SK-N-SH treated with all-trans-retinoic acid at 6 μM for 48 hours (cell line): ENCODE measurements around the gene CD248.

Source experiments
- ARNTL ChIP-seq: fragments of 450-650 bp; formaldehyde crosslinking; IDR thresholded peaks from 2 replicates; pipeline ENCODE4 v1.5.0; 2020; ENCODE audit warnings: low read depth, mild to moderate bottlenecking, moderate library complexity, borderline replicate concordance
- CSDC2 ChIP-seq: fragments of 250-450 bp; sonication (Bioruptor Pico); IDR thresholded peaks from 2 replicates; pipeline ENCODE4 v1.5.0; 2020; ENCODE audit warnings: mild to moderate bottlenecking, moderate library complexity
- GLIS3 ChIP-seq: fragments of 250-450 bp; sonication (Bioruptor Pico); IDR thresholded peaks from 2 replicates; pipeline ENCODE4 v1.5.0; 2020; ENCODE audit warnings: mild to moderate bottlenecking, moderate library complexity
- ISL1 ChIP-seq: fragments of 250-450 bp; sonication (Bioruptor Pico); IDR thresholded peaks from 2 replicates; pipeline ENCODE4 v2.1.2; 2022; ENCODE audit warnings: mild to moderate bottlenecking, moderate library complexity
- PPARA ChIP-seq: fragments of 250-450 bp; sonication (Bioruptor Pico); IDR thresholded peaks from 2 replicates; pipeline ENCODE4 v1.5.0; 2020; ENCODE audit warnings: mild to moderate bottlenecking, borderline replicate concordance
- SNAI2 ChIP-seq: fragments of 250-450 bp; sonication (Bioruptor Pico); IDR thresholded peaks from 2 replicates; pipeline ENCODE4 v1.5.0; 2020; ENCODE audit warnings: mild to moderate bottlenecking, moderate library complexity
- TCF4 ChIP-seq: fragments of 250-450 bp; sonication (Bioruptor Pico); IDR thresholded peaks from 2 replicates; pipeline ENCODE4 v1.8.0; 2021; ENCODE audit warnings: mild to moderate bottlenecking, moderate library complexity, borderline replicate concordance
- ZFP3 ChIP-seq: fragments of 250-450 bp; sonication (Bioruptor Pico); IDR thresholded peaks from 2 replicates; pipeline ENCODE4 v1.5.0; 2020; ENCODE audit warnings: mild to moderate bottlenecking, moderate library complexity
- ZNF70 ChIP-seq: fragments of 450-650 bp; formaldehyde crosslinking; IDR thresholded peaks from 2 replicates; pipeline ENCODE4 v1.5.0; 2020; ENCODE audit warnings: mild to moderate bottlenecking, moderate library complexity
- TF ChIP-seq, protein P1 (sequence below): fragments of 250-450 bp; sonication (Bioruptor Pico); IDR thresholded peaks from 2 replicates; pipeline ENCODE4 v1.5.1; 2020; ENCODE audit warnings: low read depth, mild to moderate bottlenecking, moderate library complexity
- TF ChIP-seq, protein P2 (sequence below): fragments of 250-450 bp; sonication (Bioruptor Pico); IDR thresholded peaks from 2 replicates; pipeline ENCODE4 v1.5.1; 2021; ENCODE audit warnings: mild to moderate bottlenecking, moderate library complexity
- TF ChIP-seq, protein P3 (sequence below): fragments of 250-450 bp; sonication (Bioruptor Pico); IDR thresholded peaks from 2 replicates; pipeline ENCODE4 v1.8.0; 2020; ENCODE audit warnings: mild to moderate bottlenecking, moderate library complexity, borderline replicate concordance

DNA sequence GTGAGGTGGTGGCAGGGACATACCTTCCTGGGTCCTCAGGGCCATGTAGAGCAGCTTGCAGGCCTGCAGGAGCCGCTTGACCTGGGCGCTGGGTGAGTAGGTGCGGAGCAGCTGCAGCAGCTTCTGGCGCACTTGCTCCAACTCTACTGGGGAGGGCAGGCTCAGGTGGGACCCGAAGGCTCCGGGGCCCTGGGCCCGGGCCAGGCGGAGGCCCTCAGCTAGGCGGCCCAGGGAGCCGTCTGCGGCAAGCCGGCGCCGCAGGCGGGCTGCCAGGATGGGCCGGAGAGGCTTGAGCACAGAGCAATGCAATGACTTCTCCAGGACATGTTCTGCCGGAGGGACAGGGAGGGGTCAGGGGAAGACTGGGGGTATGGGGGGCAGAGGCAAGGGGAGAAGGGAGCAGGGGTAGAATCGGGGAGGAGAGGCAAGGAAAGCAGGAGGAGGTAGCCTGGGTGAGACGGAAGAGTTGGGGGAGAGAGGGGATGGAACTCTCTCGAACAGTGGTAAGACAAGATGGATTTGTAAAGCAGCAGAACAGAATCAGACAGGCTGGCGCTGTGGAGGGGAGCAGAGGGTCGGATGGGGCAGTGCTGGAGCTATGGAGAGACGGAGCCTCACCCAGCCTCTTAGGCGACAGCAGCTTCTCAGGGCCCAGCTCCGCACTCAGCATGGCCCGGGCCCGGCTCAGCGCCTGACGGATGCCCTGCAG is 17.2 kb upstream of the CD248 start:
- no peak for TF ChIP-seq CSDC2 (CRISPR knock-in tag)
- TF ChIP-seq TCF4 (CRISPR knock-in tag): no peak
- TF ChIP-seq ZNF70: no peak
- TF ChIP-seq, protein P1, sequence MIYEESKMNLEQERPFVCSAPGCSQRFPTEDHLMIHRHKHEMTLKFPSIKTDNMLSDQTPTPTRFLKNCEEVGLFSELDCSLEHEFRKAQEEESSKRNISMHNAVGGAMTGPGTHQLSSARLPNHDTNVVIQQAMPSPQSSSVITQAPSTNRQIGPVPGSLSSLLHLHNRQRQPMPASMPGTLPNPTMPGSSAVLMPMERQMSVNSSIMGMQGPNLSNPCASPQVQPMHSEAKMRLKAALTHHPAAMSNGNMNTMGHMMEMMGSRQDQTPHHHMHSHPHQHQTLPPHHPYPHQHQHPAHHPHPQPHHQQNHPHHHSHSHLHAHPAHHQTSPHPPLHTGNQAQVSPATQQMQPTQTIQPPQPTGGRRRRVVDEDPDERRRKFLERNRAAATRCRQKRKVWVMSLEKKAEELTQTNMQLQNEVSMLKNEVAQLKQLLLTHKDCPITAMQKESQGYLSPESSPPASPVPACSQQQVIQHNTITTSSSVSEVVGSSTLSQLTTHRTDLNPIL (CRISPR knock-in tag): no peak
- TF ChIP-seq ARNTL (CRISPR knock-in tag): no peak
- TF ChIP-seq, protein P2, sequence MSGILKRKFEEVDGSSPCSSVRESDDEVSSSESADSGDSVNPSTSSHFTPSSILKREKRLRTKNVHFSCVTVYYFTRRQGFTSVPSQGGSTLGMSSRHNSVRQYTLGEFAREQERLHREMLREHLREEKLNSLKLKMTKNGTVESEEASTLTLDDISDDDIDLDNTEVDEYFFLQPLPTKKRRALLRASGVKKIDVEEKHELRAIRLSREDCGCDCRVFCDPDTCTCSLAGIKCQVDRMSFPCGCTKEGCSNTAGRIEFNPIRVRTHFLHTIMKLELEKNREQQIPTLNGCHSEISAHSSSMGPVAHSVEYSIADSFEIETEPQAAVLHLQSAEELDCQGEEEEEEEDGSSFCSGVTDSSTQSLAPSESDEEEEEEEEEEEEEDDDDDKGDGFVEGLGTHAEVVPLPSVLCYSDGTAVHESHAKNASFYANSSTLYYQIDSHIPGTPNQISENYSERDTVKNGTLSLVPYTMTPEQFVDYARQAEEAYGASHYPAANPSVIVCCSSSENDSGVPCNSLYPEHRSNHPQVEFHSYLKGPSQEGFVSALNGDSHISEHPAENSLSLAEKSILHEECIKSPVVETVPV (CRISPR knock-in tag): no peak
- no peak for TF ChIP-seq SNAI2 (CRISPR knock-in tag)
- no peak for TF ChIP-seq PPARA (CRISPR knock-in tag)
- TF ChIP-seq ISL1: no peak
- no peak for TF ChIP-seq GLIS3 (CRISPR knock-in tag)
- TF ChIP-seq, protein P3, sequence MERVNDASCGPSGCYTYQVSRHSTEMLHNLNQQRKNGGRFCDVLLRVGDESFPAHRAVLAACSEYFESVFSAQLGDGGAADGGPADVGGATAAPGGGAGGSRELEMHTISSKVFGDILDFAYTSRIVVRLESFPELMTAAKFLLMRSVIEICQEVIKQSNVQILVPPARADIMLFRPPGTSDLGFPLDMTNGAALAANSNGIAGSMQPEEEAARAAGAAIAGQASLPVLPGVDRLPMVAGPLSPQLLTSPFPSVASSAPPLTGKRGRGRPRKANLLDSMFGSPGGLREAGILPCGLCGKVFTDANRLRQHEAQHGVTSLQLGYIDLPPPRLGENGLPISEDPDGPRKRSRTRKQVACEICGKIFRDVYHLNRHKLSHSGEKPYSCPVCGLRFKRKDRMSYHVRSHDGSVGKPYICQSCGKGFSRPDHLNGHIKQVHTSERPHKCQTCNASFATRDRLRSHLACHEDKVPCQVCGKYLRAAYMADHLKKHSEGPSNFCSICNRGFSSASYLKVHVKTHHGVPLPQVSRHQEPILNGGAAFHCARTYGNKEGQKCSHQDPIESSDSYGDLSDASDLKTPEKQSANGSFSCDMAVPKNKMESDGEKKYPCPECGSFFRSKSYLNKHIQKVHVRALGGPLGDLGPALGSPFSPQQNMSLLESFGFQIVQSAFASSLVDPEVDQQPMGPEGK (CRISPR knock-in tag): no peak
- TF ChIP-seq ZFP3 (CRISPR knock-in tag): no peak
